ENCODE measurements around the gene TEAD1. TPM values are rescaled to one million over a fixed set of nuclear protein-coding genes. Genes with fewer than 3 reads are reported as not detected.
A peak's percentile ranks its signal among the peaks of the same experiment; 100 is the strongest.

The TEAD1 gene
- total and polyA plus RNA-seq, 2 experiments from 2014 or later: 45.9 to 105 TPM

DNA sequence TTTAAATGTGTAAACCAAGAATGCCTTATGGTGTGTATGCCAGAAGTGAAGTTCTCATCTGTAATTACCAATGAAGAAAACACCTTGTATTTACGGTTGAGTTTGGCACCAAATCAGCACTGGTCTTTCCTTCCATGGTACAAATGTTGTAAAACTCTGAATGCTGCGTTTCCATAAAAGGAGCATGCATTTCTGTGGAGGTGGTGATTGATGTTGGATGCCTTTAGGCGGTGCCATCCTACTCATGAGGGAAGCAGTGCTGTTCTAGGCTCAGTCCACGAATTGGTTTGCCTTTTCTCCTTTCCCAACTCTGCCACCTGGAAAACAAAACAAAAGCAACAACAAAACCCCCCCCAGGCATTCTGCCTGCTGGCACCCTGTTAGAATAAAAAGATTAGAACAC is 124.4 kb downstream of the TEAD1 start:
- no peak overlapping the region for H3K27ac ChIP-seq
- peaks cover 57% of the 10 kb centered on the region for H3K4me1 ChIP-seq (ENCODE audit: low read depth)

DNA sequence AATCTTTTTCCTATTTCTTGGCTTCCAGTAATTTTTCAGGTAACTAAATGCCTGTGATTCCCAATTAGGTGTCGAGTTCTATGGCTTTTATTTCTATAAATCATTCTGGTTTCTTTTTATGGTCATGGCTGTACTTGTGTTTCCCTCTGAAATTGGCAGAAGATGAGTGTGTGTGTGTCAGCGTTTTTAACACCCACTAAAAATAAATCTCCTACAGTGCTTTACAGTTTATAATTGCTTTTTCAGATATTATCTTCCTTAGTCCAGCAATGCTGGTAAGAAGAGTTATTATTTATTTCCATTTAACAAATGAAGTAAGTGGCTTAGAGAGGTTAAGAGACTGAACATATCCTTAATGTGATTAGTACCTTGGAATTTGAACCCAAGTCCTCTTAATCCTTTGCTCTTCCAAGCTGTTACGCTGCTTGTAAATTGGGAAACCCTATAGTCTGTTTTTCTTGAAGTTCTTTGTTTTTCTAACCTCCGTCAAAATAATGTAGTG is 125.2 kb downstream of the TEAD1 start:
- no peak overlapping the region for H3K4me3 ChIP-seq
- H3K9me3 ChIP-seq (ENCODE audit: low read depth): no peaks in the 10 kb centered on the region
- H3K27me3 ChIP-seq: no peaks in the 10 kb centered on the region
- TF ChIP-seq, protein P1, sequence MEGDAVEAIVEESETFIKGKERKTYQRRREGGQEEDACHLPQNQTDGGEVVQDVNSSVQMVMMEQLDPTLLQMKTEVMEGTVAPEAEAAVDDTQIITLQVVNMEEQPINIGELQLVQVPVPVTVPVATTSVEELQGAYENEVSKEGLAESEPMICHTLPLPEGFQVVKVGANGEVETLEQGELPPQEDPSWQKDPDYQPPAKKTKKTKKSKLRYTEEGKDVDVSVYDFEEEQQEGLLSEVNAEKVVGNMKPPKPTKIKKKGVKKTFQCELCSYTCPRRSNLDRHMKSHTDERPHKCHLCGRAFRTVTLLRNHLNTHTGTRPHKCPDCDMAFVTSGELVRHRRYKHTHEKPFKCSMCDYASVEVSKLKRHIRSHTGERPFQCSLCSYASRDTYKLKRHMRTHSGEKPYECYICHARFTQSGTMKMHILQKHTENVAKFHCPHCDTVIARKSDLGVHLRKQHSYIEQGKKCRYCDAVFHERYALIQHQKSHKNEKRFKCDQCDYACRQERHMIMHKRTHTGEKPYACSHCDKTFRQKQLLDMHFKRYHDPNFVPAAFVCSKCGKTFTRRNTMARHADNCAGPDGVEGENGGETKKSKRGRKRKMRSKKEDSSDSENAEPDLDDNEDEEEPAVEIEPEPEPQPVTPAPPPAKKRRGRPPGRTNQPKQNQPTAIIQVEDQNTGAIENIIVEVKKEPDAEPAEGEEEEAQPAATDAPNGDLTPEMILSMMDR (IDR thresholded peaks at IDR 0.05; ENCODE audit: low read depth, low read length): no peak
- H3K4me1 ChIP-seq (ENCODE audit: low read depth): peaks cover 59% of the 10 kb centered on the region
- peak overlapping the region; percentile 77 for H3K27ac ChIP-seq
- no peaks in the 10 kb centered on the region for H3K36me3 ChIP-seq
- DNase-seq (ENCODE audit: low read depth in 1 of 2, low spot score in 1 of 2): no peak

More for the DNA sequence above, 124.4 kb downstream of the TEAD1 start:
- Histone ChIP-seq H3K36me3 (no peaks in the 10 kb centered on the region), H3K27me3 (no peaks in the 10 kb centered on the region), H3K9me3 (ENCODE audit: low read depth) (no peaks in the 10 kb centered on the region), H3K4me3 (no peak overlapping the region)
- TF ChIP-seq, protein P1 (IDR thresholded peaks at IDR 0.05; ENCODE audit: low read depth, low read length): no peak
- no peak for DNase-seq (ENCODE audit: low read depth in 1 of 2, low spot score in 1 of 2)

DNA sequence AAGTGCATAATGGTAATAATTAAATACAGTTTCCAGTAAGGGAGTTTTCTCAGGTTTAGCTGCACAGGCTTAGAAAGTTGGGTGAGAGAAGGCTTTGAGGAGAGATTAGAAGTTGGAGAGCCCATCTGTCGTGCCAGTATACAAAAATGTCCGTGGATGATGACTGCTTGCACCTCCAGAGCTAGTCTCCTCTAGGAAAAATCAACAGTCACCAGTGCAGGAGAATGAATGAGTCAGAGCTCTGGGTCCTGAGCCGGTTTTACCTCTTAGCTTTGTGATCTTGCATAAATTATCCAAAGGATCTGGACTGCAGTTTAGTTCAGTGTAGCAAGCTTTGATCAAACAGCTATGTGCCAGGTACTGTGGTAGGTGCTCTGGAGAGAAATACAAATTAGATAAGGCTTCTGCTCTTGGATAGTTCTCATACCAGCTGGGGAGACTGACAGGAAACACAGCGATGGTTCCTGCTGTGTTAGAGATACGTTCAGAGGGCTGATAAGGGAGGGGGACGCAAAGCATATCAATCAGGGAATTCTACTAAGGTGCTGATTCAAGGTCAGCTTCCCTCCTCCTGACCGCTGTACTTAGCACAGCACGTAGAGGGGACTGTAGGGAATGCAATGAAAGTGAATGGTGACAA is 125.9 kb downstream of the TEAD1 start:
- DNase-seq (ENCODE audit: low read depth in 1 of 2, low spot score in 1 of 2): peak; percentile 53 to 72
- peaks cover 53% of the 10 kb centered on the region for H3K4me1 ChIP-seq (ENCODE audit: low read depth)

DNA sequence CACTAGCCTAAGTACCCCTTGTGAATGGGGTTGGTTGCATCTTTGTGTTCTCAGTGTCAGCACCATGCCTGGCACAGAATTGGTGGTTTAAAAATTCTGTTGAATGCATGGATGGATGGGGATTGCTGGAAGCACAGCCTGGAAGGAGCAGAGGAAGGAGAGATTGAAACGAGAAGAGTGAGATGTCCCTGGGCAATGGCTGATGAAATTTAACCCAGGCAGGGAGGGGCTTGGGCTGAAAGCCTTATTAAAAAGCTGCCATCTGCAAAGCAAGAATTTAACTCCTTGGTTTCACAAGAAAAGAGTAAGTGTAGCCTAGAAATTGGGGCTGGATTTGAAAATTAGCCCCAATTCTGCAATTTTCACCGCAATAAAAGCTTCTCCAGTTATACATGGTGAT is 126.7 kb downstream of the TEAD1 start:
- Histone ChIP-seq H3K9me3 (ENCODE audit: low read depth) (no peaks in the 10 kb centered on the region), H3K4me3 (no peak overlapping the region), H3K27ac (peak overlapping the region; percentile 77), H3K36me3 (no peaks in the 10 kb centered on the region), H3K4me1 (ENCODE audit: low read depth) (peaks cover 53% of the 10 kb centered on the region), H3K27me3 (no peaks in the 10 kb centered on the region)
- TF ChIP-seq, protein P1 (IDR thresholded peaks at IDR 0.05; ENCODE audit: low read depth, low read length): no peak
- DNase-seq (ENCODE audit: low read depth in 1 of 2, low spot score in 1 of 2): no peak

More for the DNA sequence above, 125.9 kb downstream of the TEAD1 start:
- Histone ChIP-seq H3K27ac (peak overlapping the region; percentile 77), H3K36me3 (no peaks in the 10 kb centered on the region), H3K4me3 (no peak overlapping the region), H3K27me3 (no peaks in the 10 kb centered on the region), H3K9me3 (ENCODE audit: low read depth) (no peaks in the 10 kb centered on the region)
- TF ChIP-seq, protein P1 (IDR thresholded peaks at IDR 0.05; ENCODE audit: low read depth, low read length): no peak

DNA sequence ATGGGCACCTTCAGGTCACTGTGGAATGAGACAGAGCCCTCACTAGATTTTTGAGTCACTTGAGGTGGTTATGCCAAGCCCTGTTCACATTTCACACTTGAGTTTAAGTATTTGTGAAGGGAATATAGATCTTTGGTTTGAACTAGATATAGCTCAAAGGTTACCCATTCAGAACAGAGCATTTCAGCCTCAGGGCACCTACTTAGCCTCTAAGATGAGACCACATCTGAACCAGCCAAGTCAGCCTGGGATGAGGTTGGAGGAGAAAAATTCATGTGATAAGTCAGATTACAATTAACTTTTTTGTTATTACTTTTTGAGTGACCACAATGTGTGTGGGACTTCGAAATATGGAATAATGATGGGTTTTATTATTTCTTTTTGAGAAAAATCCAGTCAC is 127.8 kb downstream of the TEAD1 start:
- H3K4me3 ChIP-seq: no peak overlapping the region
- no peak for DNase-seq (ENCODE audit: low read depth in 1 of 2, low spot score in 1 of 2)
- TF ChIP-seq, protein P1 (IDR thresholded peaks at IDR 0.05; ENCODE audit: low read depth, low read length): no peak
- H3K27me3 ChIP-seq: no peaks in the 10 kb centered on the region
- H3K9me3 ChIP-seq (ENCODE audit: low read depth): no peaks in the 10 kb centered on the region
- peak overlapping the region; percentile 77 for H3K27ac ChIP-seq
- H3K4me1 ChIP-seq (ENCODE audit: low read depth): peaks cover 53% of the 10 kb centered on the region
- H3K36me3 ChIP-seq: no peaks in the 10 kb centered on the region

All from cardiac muscle cell (in vitro differentiated cells and primary cell).